Stimulated activated CD4-positive, alpha-beta T cell treated with anti-CD3 and anti-CD28 coated beads, Interleukin-4, amount 100 ng/mL, for 4 hours (primary cell): ENCODE results near the gene TNIP2.
A peak's percentile ranks its signal among the peaks of the same experiment; 100 is the strongest.

ENCODE experiments used
- DNase-seq, 2 experiments: peaks; one replicate each; pipeline ENCODE4 v3.0.0-alpha.2; 2020

The TNIP2 gene

GRCh38 chr4:2755821-2756690 is at the start of gene TNIP2:
Gene TNIP2, minus strand, starts transcription at chr4:2756336. Its CDS starts 47 bp downstream, at chr4:2756289.
- DNase-seq = peak; percentile 69 to 81

DNA sequence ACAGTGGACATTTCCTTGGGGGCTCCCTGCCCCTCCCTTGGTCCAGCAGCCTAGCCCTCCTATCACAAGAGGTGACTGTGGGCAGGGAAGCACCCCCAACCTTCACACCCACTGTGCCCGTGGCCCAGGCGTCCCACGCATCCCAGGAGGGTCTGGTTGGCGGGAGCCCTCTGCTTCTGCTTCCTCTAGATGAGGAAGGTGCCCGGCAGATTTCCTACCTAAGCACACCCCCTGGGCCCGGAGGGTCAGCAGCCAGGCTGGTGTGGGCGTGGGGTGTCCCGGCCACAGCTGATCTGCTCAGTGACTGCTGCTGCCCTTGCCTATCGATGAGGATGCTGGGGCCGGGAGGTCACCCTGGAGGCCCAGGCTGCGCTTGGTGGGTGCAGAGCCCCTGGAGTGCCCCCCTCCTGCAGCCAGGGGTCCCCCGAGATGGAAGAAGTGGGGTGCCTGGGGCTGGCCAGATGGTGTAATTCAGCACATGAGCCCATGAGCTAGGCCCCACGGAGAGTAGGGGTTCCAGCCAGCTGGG is 48.9 kb upstream of the TNIP2 start:
- no peak for DNase-seq

- DNase-seq = no peak
Observed at GRCh38 chr4:2804449-2804972, 48.4 kb upstream of the TNIP2 start.

GRCh38 chr4:2803624-2804448 is 47.7 kb upstream of the TNIP2 start:
- no peak for DNase-seq

GRCh38 chr4:2802618-2803531 is 46.7 kb upstream of the TNIP2 start:
- no peak for DNase-seq

DNA sequence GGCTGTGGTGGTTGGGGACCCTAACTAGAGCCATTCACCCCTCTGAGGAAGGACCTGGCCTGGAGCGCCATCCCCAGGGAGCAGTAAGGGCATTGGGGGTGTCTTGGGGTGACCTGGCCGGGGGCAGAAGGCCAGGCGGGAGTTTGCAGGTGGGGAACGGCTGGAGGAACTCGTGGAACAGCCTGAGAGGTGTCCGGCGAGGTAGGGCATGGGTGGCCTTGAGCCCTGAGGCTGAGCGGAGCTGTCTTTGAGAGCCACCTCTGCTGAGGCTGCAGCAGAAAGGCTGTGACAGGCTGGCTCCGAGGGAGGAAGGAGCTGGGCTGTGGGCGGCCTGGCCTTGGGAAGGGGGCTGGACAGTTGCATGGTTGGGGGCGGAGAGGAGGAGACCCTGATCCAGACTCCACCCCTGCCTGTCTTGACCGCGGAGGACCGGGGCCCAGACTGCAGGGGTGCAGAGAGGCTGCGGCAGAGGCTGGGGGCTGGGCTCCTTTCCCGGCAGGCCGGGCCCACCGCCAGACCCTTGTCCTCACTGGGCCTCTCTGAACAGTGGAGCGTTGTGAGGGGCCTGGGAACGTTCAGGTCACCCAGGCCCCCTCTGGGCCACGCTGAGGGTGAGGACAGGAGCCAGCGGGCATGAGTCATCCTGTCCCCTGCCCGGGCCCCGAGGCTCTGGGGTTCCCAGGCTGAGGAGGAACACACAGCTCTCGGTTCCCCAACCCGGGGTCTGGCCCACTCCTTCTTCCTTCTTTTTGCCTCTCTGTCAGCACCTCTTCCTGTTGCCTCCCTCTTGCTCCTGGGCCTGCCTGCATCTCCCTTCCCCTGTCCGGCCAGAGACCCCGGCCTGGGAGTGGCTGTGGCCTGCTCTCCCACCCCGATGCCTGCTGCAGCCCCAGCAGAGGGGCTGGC is 44.8 kb upstream of the TNIP2 start:
- DNase-seq = no peak

DNA sequence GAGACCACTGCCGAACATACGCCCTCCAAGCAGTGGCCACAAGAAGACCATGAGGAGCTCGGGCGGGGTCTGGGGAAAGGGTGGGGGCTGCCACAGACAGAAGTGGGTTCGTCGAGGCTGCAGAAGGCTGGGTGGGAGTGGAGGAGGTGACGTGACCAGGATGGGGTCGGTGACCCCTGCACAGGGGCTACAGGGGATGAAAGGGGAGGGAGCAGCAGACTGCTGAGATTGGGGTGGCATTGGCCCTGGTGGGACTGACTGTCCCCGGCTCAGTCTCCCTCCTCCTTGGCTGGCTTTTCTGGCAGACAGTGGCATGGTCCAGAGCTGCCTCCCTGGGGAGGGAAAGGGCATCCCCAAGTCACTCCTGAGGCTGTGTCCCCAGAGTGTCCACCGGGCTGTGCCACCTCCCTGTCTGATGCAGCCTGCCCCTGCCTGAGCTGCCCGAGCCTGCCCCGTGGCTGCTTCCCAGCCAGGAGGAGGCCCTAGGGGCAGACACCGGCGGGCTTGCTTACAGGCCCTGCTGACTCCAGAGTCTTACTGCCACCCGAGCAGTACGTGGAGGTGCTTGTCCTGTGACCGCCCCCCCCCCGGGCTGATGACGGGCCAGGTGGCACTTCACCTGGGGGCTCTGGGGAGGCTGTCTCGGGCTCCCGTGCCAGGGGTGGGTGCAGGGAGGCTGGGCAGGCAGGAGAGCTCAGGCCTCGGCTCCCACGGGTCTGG is 44.0 kb upstream of the TNIP2 start:
- DNase-seq = no peak

DNA sequence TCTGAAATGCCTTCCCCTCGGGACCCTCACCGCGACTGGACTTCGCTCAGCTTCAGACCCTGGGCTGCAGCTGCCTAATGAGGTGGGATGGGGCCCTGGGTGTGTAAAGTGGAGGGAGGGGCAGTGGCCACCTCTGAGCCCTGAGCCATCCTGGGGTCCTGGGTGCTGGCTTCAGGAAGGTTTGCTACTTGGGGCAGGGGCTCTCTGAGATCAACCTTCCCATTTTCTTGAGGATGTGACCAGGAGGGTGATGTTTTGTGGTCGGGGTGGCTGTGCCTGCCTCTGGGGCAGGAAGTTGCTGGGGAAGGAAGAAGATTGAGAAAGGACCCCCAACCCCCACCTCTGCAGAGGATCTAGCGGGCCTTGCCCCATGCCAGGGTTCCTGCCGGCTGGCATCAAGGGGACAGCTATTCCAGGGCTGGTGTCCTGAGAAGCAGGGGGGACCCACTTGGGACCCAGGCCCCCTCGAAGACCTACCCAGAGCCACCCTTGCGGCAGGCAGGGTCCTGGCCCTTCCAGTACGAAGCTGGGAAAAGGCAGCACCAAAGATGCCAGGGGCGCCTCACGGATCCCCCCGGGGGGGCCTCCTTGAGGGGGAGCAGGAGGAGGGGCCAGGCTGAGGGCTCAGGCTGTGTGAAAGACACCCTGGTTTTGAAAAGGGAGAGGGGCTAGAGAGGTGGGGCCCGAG is 43.2 kb upstream of the TNIP2 start:
- DNase-seq = no peak

DNA sequence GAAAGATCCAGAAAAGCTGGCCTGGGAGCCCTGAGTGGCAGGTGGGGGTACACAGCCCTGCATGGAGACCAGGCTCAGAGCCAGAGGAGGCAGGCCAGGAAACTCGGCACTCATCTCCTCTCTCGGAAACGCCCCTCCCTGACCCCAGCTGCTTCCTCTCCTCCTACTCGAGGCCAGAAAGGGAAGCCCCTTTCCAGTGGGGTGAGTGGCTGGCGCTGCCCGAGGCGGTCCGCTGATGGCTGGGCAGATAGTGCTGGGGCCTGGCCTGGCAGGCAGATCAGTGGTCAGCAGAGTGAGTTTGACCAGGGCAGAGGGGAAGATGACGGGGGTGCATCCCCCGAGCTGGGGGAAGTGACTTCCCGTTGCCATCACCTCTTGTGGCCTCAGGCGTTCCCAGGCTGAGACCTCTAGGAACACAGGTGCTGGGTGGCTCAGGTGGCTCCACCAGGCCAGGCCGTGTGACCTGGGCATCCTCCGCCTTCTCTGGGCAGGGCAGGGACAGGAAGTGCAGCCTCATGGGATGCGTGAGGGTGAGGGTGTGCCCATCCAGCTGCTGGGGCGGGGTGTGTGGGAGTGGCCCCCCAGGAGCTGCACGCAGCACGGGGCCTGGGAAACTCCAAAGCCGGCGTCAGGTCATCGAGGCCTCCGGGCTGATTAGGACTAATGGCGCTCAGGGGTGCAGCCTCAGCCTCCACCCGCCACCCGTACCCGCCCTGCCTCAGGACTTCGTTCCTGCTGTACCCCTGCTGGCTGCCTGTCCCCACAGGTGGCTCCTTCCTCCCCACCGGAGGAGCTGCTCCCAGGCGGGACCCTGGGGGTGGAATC is 42.5 kb upstream of the TNIP2 start:
- no peak for DNase-seq

DNA sequence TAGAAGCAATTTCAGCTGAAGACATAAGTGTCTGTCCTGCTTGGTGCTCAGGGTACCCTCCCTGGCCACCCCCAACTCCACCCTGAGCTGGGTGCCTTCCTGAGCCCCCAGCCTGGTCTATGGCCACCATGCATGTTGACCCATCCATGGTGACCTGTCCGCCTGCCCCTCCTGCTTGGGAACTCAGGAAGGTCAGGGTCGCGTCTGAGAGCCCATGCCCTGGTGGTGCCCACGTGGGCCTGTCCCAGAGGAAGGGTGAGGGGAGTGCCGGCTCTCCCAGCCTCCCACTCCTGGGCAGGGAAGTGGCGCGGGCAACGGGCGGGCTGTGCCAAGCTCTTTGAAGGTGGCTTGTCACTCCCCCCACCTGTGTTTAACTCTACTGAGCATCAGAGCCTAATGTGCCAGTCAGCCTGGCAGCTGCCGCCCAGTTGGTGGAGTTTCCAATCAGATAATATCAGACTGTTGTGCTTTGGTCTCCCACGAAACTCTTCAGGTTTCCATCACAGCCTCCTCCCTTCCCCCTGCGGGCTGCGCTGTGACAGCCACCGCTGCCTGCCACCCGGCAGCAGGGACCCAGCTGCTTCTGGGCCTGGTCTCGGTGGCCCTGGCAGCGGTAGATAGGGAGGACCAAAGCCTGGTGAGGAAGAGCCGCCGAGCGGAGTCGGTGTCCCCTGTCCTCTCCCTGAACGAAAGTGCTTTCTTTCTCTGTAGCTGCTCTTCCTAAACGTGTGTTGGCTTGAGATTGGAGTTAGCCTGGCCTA is 41.6 kb upstream of the TNIP2 start:
- peak; percentile 41 to 69 for DNase-seq

GRCh38 chr4:2796849-2797544 is 40.9 kb upstream of the TNIP2 start:
- no peak for DNase-seq

GRCh38 chr4:2795893-2796848 is 40.0 kb upstream of the TNIP2 start:
- DNase-seq = no peak

GRCh38 chr4:2795300-2795892 is 39.3 kb upstream of the TNIP2 start:
- DNase-seq = no peak

DNA sequence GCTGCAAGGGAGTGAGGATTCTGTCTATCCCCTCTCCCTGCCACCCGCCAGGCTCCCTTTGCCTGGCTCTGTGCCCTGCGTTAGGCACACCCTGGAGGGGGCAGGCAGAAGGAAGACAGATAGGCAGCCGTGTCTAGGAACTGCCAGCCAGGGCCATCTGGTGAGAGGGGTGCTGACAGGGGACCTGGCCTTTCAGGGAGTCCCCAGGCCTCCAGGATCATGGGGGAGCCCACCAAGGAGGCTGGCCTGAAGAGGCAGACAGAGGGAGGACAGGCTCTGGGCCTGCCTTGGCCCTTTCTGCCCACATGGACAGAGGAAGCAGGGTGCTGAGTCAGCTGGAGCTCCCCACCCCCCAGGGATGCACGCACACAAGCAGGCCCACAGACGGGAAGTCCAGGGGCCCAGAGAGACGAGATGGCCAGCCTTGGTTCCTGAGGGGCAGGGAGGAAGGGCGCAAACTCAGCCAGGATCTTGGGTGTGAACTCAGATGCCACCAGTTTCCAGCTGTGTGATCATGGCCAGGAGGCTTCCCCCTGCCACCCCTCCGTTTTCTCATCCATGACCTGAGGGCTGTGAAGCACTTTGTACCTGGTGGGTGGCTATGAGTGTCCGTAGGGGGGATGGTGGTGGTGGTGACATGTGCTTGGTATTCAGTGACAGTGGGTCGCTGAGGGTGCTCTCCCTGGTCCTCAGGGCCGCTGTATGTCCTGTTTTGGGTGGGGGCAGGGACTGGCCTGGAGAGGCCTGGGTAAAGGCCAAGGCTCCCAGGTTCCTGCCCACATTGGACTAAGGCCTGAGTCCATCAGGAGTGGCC is 38.6 kb upstream of the TNIP2 start:
- DNase-seq = no peak
